ENCODE results near the gene TTC27.

The TTC27 gene

GRCh38 chr2:32702303-32703064 is 74.6 kb downstream of the TTC27 start:
- H3K4me3 ChIP-seq (ENCODE audit: low read length), result no peak overlapping the region
- H3K27ac ChIP-seq (ENCODE audit: low read depth, low read length), result no peak overlapping the region
- WGBS, result 89% methylated on average over 5 of the region's 5 CpGs

GRCh38 chr2:32706815-32707579 is 79.1 kb downstream of the TTC27 start:
- Histone ChIP-seq H3K9me3 (ENCODE audit: insufficient read depth, low read depth, low read length) (no peaks in the 10 kb centered on the region), H3K9ac (ENCODE audit: low read depth, low read length) (no peak overlapping the region), H3K4me3 (ENCODE audit: low read length) (no peak overlapping the region), H3K27ac (ENCODE audit: low read depth, low read length) (no peak overlapping the region), H3K4me1 (ENCODE audit: insufficient read depth, low read length) (no peaks in the 10 kb centered on the region; the same call in 1 of the 2 replicates), H3K36me3 (ENCODE audit: insufficient read depth, low read length) (peaks cover 10% of the 10 kb centered on the region; the same call in 1 of the 2 replicates), H3K27me3 (ENCODE audit: insufficient read depth, low read length) (no peaks in the 10 kb centered on the region)
- 81% methylated on average over 5 of the region's 5 CpGs for whole genome bisulfite sequencing

More at GRCh38 chr2:32702303-32703064, 74.6 kb downstream of the TTC27 start:
- H3K4me1 ChIP-seq (ENCODE audit: insufficient read depth, low read length), result no peaks in the 10 kb centered on the region; the same call in 1 of the 2 replicates
- H3K36me3 ChIP-seq (ENCODE audit: insufficient read depth, low read length), result peaks cover 10% of the 10 kb centered on the region; the same call in 1 of the 2 replicates
- no peaks in the 10 kb centered on the region for H3K27me3 ChIP-seq (ENCODE audit: insufficient read depth, low read length)
- no peak overlapping the region for H3K9ac ChIP-seq (ENCODE audit: low read depth, low read length)
- no peaks in the 10 kb centered on the region for H3K9me3 ChIP-seq (ENCODE audit: insufficient read depth, low read depth, low read length)

GRCh38 chr2:32711219-32711618 is 83.4 kb downstream of the TTC27 start:
- H3K36me3 ChIP-seq (ENCODE audit: insufficient read depth, low read length), result peaks cover 3% of the 10 kb centered on the region; the same call in 1 of the 2 replicates
- no peaks in the 10 kb centered on the region for H3K4me1 ChIP-seq (ENCODE audit: insufficient read depth, low read length)
- 0 out of 2 replicates have a peak, but pooled peaks cover 2% of the 10 kb centered on the region for H3K9me3 ChIP-seq (ENCODE audit: insufficient read depth, low read depth, low read length)
- 88% methylated on average over 4 of the region's 4 CpGs for WGBS
- H3K27ac ChIP-seq (ENCODE audit: low read depth, low read length), result no peak overlapping the region
- H3K9ac ChIP-seq (ENCODE audit: low read depth, low read length), result no peak overlapping the region
- H3K4me3 ChIP-seq (ENCODE audit: low read length), result no peak overlapping the region
- H3K27me3 ChIP-seq (ENCODE audit: insufficient read depth, low read length), result no peaks in the 10 kb centered on the region

GRCh38 chr2:32711908-32712501 is 84.2 kb downstream of the TTC27 start:
- H3K27me3 ChIP-seq (ENCODE audit: insufficient read depth, low read length), result no peaks in the 10 kb centered on the region
- H3K27ac ChIP-seq (ENCODE audit: low read depth, low read length), result no peak overlapping the region
- no peaks in the 10 kb centered on the region for H3K4me1 ChIP-seq (ENCODE audit: insufficient read depth, low read length)
- 0 out of 2 replicates have a peak, but pooled peaks cover 2% of the 10 kb centered on the region for H3K9me3 ChIP-seq (ENCODE audit: insufficient read depth, low read depth, low read length)
- no peak overlapping the region for H3K4me3 ChIP-seq (ENCODE audit: low read length)
- H3K9ac ChIP-seq (ENCODE audit: low read depth, low read length), result no peak overlapping the region
- 50% methylated on average over 2 of the region's 4 CpGs for WGBS
- peaks cover 3% of the 10 kb centered on the region; the same call in 1 of the 2 replicates for H3K36me3 ChIP-seq (ENCODE audit: insufficient read depth, low read length)

GRCh38 chr2:32712870-32713269 is 85.0 kb downstream of the TTC27 start:
- 0 out of 2 replicates have a peak, but pooled peaks cover 2% of the 10 kb centered on the region for H3K9me3 ChIP-seq (ENCODE audit: insufficient read depth, low read depth, low read length)
- WGBS, result 96% methylated on average over 2 of the region's 2 CpGs
- peaks cover 3% of the 10 kb centered on the region; the same call in 1 of the 2 replicates for H3K36me3 ChIP-seq (ENCODE audit: insufficient read depth, low read length)
- no peak overlapping the region for H3K9ac ChIP-seq (ENCODE audit: low read depth, low read length)
- no peaks in the 10 kb centered on the region for H3K4me1 ChIP-seq (ENCODE audit: insufficient read depth, low read length)
- no peak overlapping the region for H3K4me3 ChIP-seq (ENCODE audit: low read length)
- H3K27me3 ChIP-seq (ENCODE audit: insufficient read depth, low read length), result no peaks in the 10 kb centered on the region
- H3K27ac ChIP-seq (ENCODE audit: low read depth, low read length), result no peak overlapping the region

GRCh38 chr2:32714521-32714920 is 86.7 kb downstream of the TTC27 start:
- no CpG with 5 or more reads among the region's 1 CpG for WGBS
- no peaks in the 10 kb centered on the region for H3K27me3 ChIP-seq (ENCODE audit: insufficient read depth, low read length)
- 0 out of 2 replicates have a peak, but pooled peaks cover 2% of the 10 kb centered on the region for H3K9me3 ChIP-seq (ENCODE audit: insufficient read depth, low read depth, low read length)
- no peaks in the 10 kb centered on the region for H3K4me1 ChIP-seq (ENCODE audit: insufficient read depth, low read length)
- peaks cover 3% of the 10 kb centered on the region; the same call in 1 of the 2 replicates for H3K36me3 ChIP-seq (ENCODE audit: insufficient read depth, low read length)
- H3K9ac ChIP-seq (ENCODE audit: low read depth, low read length), result no peak overlapping the region
- no peak overlapping the region for H3K4me3 ChIP-seq (ENCODE audit: low read length)
- no peak overlapping the region for H3K27ac ChIP-seq (ENCODE audit: low read depth, low read length)

GRCh38 chr2:32715391-32715841 is 87.6 kb downstream of the TTC27 start:
- no peak overlapping the region for H3K9ac ChIP-seq (ENCODE audit: low read depth, low read length)
- peaks cover 3% of the 10 kb centered on the region; the same call in 1 of the 2 replicates for H3K36me3 ChIP-seq (ENCODE audit: insufficient read depth, low read length)
- no peaks in the 10 kb centered on the region for H3K4me1 ChIP-seq (ENCODE audit: insufficient read depth, low read length)
- no peak overlapping the region for H3K4me3 ChIP-seq (ENCODE audit: low read length)
- no peaks in the 10 kb centered on the region for H3K27me3 ChIP-seq (ENCODE audit: insufficient read depth, low read length)
- 97% methylated on average over 3 of the region's 4 CpGs for WGBS
- no peak overlapping the region for H3K27ac ChIP-seq (ENCODE audit: low read depth, low read length)
- H3K9me3 ChIP-seq (ENCODE audit: insufficient read depth, low read depth, low read length), result 0 out of 2 replicates have a peak, but pooled peaks cover 2% of the 10 kb centered on the region

- WGBS, result 94% methylated on average over 1 of the region's 1 CpG
- no peaks in the 10 kb centered on the region for H3K27me3 ChIP-seq (ENCODE audit: insufficient read depth, low read length)
- 0 out of 2 replicates have a peak, but pooled peaks cover 2% of the 10 kb centered on the region for H3K9me3 ChIP-seq (ENCODE audit: insufficient read depth, low read depth, low read length)
- H3K4me3 ChIP-seq (ENCODE audit: low read length), result no peak overlapping the region
- H3K27ac ChIP-seq (ENCODE audit: low read depth, low read length), result no peak overlapping the region
- H3K4me1 ChIP-seq (ENCODE audit: insufficient read depth, low read length), result no peaks in the 10 kb centered on the region
- peaks cover 3% of the 10 kb centered on the region; the same call in 1 of the 2 replicates for H3K36me3 ChIP-seq (ENCODE audit: insufficient read depth, low read length)
- H3K9ac ChIP-seq (ENCODE audit: low read depth, low read length), result no peak overlapping the region
Measured at GRCh38 chr2:32715981-32716380, 88.1 kb downstream of the TTC27 start.

GRCh38 chr2:32716598-32716997 is 88.7 kb downstream of the TTC27 start:
- no peaks in the 10 kb centered on the region for H3K4me1 ChIP-seq (ENCODE audit: insufficient read depth, low read length)
- H3K36me3 ChIP-seq (ENCODE audit: insufficient read depth, low read length), result peaks cover 3% of the 10 kb centered on the region; the same call in 1 of the 2 replicates
- no peaks in the 10 kb centered on the region for H3K27me3 ChIP-seq (ENCODE audit: insufficient read depth, low read length)
- H3K9ac ChIP-seq (ENCODE audit: low read depth, low read length), result no peak overlapping the region
- 0 out of 2 replicates have a peak, but pooled peaks cover 2% of the 10 kb centered on the region for H3K9me3 ChIP-seq (ENCODE audit: insufficient read depth, low read depth, low read length)
- no peak overlapping the region for H3K27ac ChIP-seq (ENCODE audit: low read depth, low read length)
- H3K4me3 ChIP-seq (ENCODE audit: low read length), result no peak overlapping the region

GRCh38 chr2:32718752-32719151 is 90.9 kb downstream of the TTC27 start:
- Histone ChIP-seq H3K27ac (ENCODE audit: low read depth, low read length) (no peak overlapping the region), H3K9me3 (ENCODE audit: insufficient read depth, low read depth, low read length) (0 out of 2 replicates have a peak, but pooled peaks cover 2% of the 10 kb centered on the region), H3K4me1 (ENCODE audit: insufficient read depth, low read length) (no peaks in the 10 kb centered on the region), H3K9ac (ENCODE audit: low read depth, low read length) (no peak overlapping the region), H3K27me3 (ENCODE audit: insufficient read depth, low read length) (no peaks in the 10 kb centered on the region), H3K36me3 (ENCODE audit: insufficient read depth, low read length) (peaks cover 2% of the 10 kb centered on the region; the same call in 1 of the 2 replicates), H3K4me3 (ENCODE audit: low read length) (no peak overlapping the region)

All from HUES64 (cell line).